Measurements from ENCODE around the gene CLRN3. TPM values are rescaled to one million over a fixed set of nuclear protein-coding genes. Genes with fewer than 3 reads are reported as not detected.

The CLRN3 gene
- total and polyA plus RNA-seq, 9 of the 15 experiments (the other 6 are each of a cell fraction or from before 2014, with no cell fraction given): not detected

- BruUV-seq (replicated peaks): no TSS peak
- Histone ChIP-seq H3K9me1 (ENCODE audit: control insufficient read depth, insufficient read depth, low read length) (no peaks in the 10 kb centered on the region), H4K20me1 (replicated peaks; ENCODE audit: control insufficient read depth, insufficient read depth, low read length) (no peaks in the 10 kb centered on the region), H3K9ac (ENCODE audit: insufficient read depth in 1 of 2, low read depth in 2 of 2, low read length in 2 of 2) (no peak overlapping the region), H3K27ac (ENCODE audit: extremely low read depth, low read depth, low read length) (no peak overlapping the region), H3K79me2 (ENCODE audit: control insufficient read depth, insufficient read depth, low read length) (no peaks in the 10 kb centered on the region), H3K9me3 (replicated peaks; ENCODE audit: control insufficient read depth, insufficient read depth, low read depth, low read length) (no peaks in the 10 kb centered on the region), H2AFZ (ENCODE audit: low read depth, low read length) (no peak overlapping the region), H3K4me3 (no peak overlapping the region), H3K36me3 (ENCODE audit: control insufficient read depth, insufficient read depth, low read length) (no peaks in the 10 kb centered on the region), H3K27me3 (ENCODE audit: control insufficient read depth in 2 of 2, insufficient read depth in 2 of 2, low read length in 2 of 2) (no peaks in the 10 kb centered on the region), H3K4me1 (replicated peaks in 1 of 2; ENCODE audit: control insufficient read depth in 2 of 2, insufficient read depth in 2 of 2, low read length in 2 of 2) (no peaks in the 10 kb centered on the region), H3K4me2 (ENCODE audit: insufficient read depth, low read length) (no peak overlapping the region)
- ChIA-PET POLR2A (no interaction called here), CTCF (ENCODE audit: low intra/inter-chr PET ratio) (no interaction called here)
- 0% methylated on average over 1 of the region's 1 CpG for WGBS (ENCODE audit: insufficient coverage, low coverage, missing lambda C conversion rate)
- DNase-seq (ENCODE audit: extremely low read depth in 1 of 4, low spot score in 3 of 4) (no peak), FAIRE-seq (no peak), ATAC-seq (no peak)
- in situ Hi-C loops (cut with MboI) (no loop called here), intact Hi-C loops (cut with micrococcal nuclease) (no loop called here)
- TF ChIP-seq PKNOX1 (IDR thresholded peaks at IDR 0.05): no peak
- TF ChIP-seq GTF2E2 (tag; IDR thresholded peaks at IDR 0.05): no peak
- no peak for TF ChIP-seq ZNF699 (CRISPR knock-in tag; IDR thresholded peaks at IDR 0.05; ENCODE audit: insufficient replicate concordance)
- TF ChIP-seq ZNF609 (CRISPR knock-in tag; IDR thresholded peaks at IDR 0.05; ENCODE audit: borderline replicate concordance): no peak
- no peak for TF ChIP-seq PRDM10 (IDR thresholded peaks at IDR 0.05; ENCODE audit: partially characterized antibody)
- TF ChIP-seq BRF1 (IDR thresholded peaks at IDR 0.05; ENCODE audit: borderline replicate concordance, extremely low read depth, insufficient read length): no peak
- no peak for TF ChIP-seq U2AF1 (optimal IDR thresholded peaks at IDR 0.05; ENCODE audit: low read depth, low read length)
- no peak for TF ChIP-seq GATA2 (CRISPR knock-in tag; IDR thresholded peaks at IDR 0.05)
- TF ChIP-seq RBM39 (optimal IDR thresholded peaks at IDR 0.05; ENCODE audit: low read depth, low read length): no peak
- no peak for TF ChIP-seq PTBP1 (IDR thresholded peaks at IDR 0.05; ENCODE audit: low read depth, low read length)
- TF ChIP-seq ZNF384 (IDR thresholded peaks at IDR 0.05; ENCODE audit: low read depth, low read length): no peak
- no peak for TF ChIP-seq ZNF277 (CRISPR knock-in tag; IDR thresholded peaks at IDR 0.05; ENCODE audit: borderline replicate concordance)
Measured at GRCh38 chr10:127894146-127894545, 1.4 kb upstream of the CLRN3 start.
